ENCODE data around the gene DNMT3L. TPM values are rescaled to one million over a fixed set of nuclear protein-coding genes. Genes with fewer than 3 reads are reported as not detected.
"Not testable (repeated sequence)": the region's sequence is repeated elsewhere in the genome, so short reads cannot be mapped to it uniquely, and the experiment has no call there.

Gene DNMT3L
- total RNA-seq, 1 donor from 2014 or later = not detected

DNA sequence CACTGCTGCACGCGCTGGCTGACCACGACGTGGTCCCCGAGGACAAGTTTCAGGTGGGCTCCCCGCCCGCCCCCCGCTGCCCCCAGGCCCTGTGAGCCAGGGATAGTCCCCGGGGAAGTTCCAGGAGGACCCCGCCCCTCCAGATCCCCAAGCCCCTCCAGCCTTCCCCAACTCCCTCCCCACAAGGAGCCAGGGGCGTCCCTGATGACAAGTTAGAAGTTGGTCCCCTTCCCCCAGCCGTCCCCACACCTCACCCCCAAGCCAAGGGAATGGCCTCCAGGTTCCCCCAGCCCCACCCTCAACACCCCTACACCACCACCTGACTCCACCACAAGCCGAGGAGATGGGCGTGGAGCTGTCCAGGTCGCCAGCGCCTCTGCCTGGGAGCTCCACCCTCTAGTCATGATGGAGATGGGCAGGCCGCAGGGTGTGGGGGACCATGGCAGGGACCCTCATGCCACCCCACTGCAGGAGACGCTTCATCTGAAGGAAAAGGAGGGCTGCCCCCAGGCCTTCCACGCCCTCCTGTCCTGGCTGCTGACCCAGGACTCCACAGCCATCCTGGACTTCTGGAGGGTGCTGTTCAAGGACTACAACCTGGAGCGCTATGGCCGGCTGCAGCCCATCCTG is 24.5 kb upstream of the DNMT3L start:
- peaks cover 12% of the 10 kb centered on the region for H3K4me1 Mint-ChIP-seq (ENCODE audit: low read depth)
- H3K27ac Mint-ChIP-seq = no peak overlapping the region
- TF ChIP-seq, protein P1, sequence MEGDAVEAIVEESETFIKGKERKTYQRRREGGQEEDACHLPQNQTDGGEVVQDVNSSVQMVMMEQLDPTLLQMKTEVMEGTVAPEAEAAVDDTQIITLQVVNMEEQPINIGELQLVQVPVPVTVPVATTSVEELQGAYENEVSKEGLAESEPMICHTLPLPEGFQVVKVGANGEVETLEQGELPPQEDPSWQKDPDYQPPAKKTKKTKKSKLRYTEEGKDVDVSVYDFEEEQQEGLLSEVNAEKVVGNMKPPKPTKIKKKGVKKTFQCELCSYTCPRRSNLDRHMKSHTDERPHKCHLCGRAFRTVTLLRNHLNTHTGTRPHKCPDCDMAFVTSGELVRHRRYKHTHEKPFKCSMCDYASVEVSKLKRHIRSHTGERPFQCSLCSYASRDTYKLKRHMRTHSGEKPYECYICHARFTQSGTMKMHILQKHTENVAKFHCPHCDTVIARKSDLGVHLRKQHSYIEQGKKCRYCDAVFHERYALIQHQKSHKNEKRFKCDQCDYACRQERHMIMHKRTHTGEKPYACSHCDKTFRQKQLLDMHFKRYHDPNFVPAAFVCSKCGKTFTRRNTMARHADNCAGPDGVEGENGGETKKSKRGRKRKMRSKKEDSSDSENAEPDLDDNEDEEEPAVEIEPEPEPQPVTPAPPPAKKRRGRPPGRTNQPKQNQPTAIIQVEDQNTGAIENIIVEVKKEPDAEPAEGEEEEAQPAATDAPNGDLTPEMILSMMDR (IDR thresholded peaks at IDR 0.05; ENCODE audit: unreplicated experiment) = no peak
- H3K4me3 Mint-ChIP-seq (ENCODE audit: low read depth) = no peak overlapping the region
- H3K9me3 Mint-ChIP-seq (ENCODE audit: low read depth) = no peaks in the 10 kb centered on the region
- H3K36me3 Mint-ChIP-seq (ENCODE audit: insufficient read depth) = no peaks in the 10 kb centered on the region
- DNase-seq (ENCODE audit: low spot score, unreplicated experiment) = no peak
- H3K27me3 Mint-ChIP-seq = peaks cover 24% of the 10 kb centered on the region

DNA sequence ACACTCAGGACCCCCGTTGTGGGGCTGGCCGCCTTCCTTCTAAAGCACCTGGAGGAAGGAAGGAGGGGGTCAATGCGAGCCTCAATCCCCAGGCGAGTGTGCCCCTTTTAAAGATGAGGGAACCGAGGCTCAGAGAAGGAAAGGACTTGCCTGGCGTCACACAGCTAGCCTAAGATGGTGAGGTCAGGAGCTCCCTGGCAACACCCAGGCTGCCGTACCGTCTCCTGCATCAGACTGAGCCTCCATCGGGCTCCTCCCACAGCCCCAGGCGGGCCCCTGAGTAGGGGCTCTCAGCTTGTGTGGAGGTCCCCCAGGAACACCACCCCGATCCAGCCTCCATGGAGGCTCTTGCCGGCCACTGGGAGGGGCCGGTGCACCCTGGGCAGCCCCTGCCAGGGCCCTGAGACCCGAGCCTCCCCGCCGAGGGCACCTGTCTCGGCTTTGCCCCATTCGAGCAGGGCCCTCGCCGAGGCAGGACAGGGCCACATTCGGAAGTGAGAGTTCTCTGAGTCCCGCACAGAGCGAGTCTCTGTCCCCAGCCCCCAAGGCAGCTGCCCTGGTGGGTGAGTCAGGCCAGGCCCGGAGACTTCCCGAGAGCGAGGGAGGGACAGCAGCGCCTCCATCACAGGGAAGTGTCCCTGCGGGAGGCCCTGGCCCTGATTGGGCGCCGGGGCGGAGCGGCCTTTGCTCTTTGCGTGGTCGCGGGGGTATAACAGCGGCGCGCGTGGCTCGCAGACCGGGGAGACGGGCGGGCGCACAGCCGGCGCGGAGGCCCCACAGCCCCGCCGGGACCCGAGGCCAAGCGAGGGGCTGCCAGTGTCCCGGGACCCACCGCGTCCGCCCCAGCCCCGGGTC is 23.7 kb upstream of the DNMT3L start, which contains the start of gene AIRE:
AIRE (plus strand) TSS at position 739 of the 855 bp plus-strand sequence. CDS start 131 bp downstream, outside the sequence.
- no peak for DNase-seq (ENCODE audit: low spot score, unreplicated experiment)
- H3K27me3 Mint-ChIP-seq = peaks cover 24% of the 10 kb centered on the region
- peaks cover 12% of the 10 kb centered on the region for H3K4me1 Mint-ChIP-seq (ENCODE audit: low read depth)
- no peak within 1 kb of the TSS for H3K27ac Mint-ChIP-seq
- no peaks in the 10 kb centered on the region for H3K9me3 Mint-ChIP-seq (ENCODE audit: low read depth)
- TF ChIP-seq, protein P1 (IDR thresholded peaks at IDR 0.05; ENCODE audit: unreplicated experiment) = no peak
- no peaks in the 10 kb centered on the region for H3K36me3 Mint-ChIP-seq (ENCODE audit: insufficient read depth)
- H3K4me3 Mint-ChIP-seq (ENCODE audit: low read depth) = no peak within 1 kb of the TSS

DNA sequence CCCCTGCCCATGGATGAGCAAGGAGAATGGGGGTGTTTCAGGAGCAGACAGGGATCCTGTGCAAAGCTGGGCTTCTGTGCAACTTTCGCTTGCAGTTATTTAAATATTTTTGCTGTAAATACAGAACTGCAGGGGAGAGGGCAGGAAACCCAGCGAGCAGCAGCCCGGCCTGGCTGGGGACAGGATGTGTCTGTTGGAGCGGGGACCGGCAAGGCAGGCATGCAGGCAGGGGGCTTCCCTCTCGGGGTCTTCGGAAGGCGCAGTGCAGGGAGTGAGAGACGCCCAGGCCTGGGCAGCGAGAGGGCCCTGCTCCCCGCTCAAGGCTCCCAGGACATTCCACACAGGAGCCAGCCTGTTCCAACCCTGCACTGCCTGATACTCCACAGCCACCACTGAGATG is 22.3 kb upstream of the DNMT3L start:
- H3K27me3 Mint-ChIP-seq = peaks cover 24% of the 10 kb centered on the region
- H3K4me1 Mint-ChIP-seq (ENCODE audit: low read depth) = peaks cover 12% of the 10 kb centered on the region
- H3K27ac Mint-ChIP-seq = no peak overlapping the region
- H3K9me3 Mint-ChIP-seq (ENCODE audit: low read depth) = no peaks in the 10 kb centered on the region
- no peak overlapping the region for H3K4me3 Mint-ChIP-seq (ENCODE audit: low read depth)
- no peaks in the 10 kb centered on the region for H3K36me3 Mint-ChIP-seq (ENCODE audit: insufficient read depth)
- DNase-seq (ENCODE audit: low spot score, unreplicated experiment) = no peak
- TF ChIP-seq, protein P1 (IDR thresholded peaks at IDR 0.05; ENCODE audit: unreplicated experiment) = no peak

DNA sequence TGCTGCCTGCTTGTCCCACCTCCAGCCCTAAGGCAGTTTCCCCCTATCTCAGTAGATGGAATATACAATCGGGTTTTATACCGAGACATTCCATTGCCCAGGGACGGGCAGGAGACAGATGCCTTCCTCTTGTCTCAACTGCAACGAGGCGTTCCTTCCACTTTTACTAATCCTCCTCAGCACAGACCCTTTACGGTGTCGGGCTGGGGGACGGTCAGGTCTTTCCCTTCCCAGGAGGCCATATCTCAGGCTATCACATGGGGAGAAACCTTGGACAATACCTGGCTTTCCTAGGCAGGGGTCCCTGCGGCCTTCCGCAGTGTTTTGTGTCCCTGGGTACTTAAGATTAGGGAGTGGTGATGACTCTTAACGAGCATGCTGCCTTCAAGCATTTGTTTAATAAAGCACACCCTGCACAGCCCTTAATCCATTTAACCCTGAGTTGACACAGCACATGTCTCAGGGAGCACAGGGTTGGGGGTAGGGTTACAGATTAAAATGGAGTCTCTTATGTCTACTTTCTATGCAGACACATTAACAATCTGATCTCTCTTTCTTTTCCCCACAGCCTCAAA is 21.6 kb upstream of the DNMT3L start:
- not testable (repeated sequence) for H3K9me3 Mint-ChIP-seq (ENCODE audit: low read depth); DNase-seq (ENCODE audit: low spot score, unreplicated experiment); H3K36me3 Mint-ChIP-seq (ENCODE audit: insufficient read depth); H3K27ac Mint-ChIP-seq; H3K4me3 Mint-ChIP-seq (ENCODE audit: low read depth)
- peaks cover 23% of the 10 kb centered on the region for H3K27me3 Mint-ChIP-seq
- H3K4me1 Mint-ChIP-seq (ENCODE audit: low read depth) = peaks cover 12% of the 10 kb centered on the region

DNA sequence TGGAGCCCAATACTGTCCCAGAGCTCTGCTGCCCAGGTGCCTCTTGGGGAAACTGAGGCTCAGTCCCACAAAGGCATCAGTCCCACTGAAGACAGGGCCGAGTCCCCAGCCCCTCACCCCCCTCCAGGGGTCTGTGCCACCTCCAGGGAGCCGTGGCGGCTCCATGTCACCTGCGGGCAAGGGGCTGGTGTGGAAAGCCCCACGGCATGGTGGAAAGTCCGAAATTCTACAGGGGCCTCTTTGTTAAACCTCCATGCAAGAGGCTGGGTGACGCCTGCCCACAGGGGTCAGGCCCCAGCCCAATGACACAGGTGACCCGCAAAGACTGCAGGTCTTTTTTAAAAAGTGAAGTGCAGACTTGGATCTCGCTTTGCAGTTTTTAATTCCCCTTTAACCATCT is 20.7 kb upstream of the DNMT3L start:
- Mint-ChIP-seq H3K27ac (no peak overlapping the region), H3K27me3 (peaks cover 17% of the 10 kb centered on the region), H3K36me3 (ENCODE audit: insufficient read depth) (no peaks in the 10 kb centered on the region), H3K4me3 (ENCODE audit: low read depth) (no peak overlapping the region), H3K4me1 (ENCODE audit: low read depth) (peaks cover 12% of the 10 kb centered on the region), H3K9me3 (ENCODE audit: low read depth) (no peaks in the 10 kb centered on the region)
- DNase-seq (ENCODE audit: low spot score, unreplicated experiment) = no peak
- TF ChIP-seq, protein P1 (IDR thresholded peaks at IDR 0.05; ENCODE audit: unreplicated experiment) = no peak
